Activated T-cell treated with anti-CD3 and anti-CD28 coated beads for 24 hours (primary cell): ENCODE data around the gene PWWP2B.

Experiments
- DNase-seq: peaks from one replicate; pipeline ENCODE4 v3.0.0-alpha.2; 2020; ENCODE audit warnings: low read depth

PWWP2B gene

DNA sequence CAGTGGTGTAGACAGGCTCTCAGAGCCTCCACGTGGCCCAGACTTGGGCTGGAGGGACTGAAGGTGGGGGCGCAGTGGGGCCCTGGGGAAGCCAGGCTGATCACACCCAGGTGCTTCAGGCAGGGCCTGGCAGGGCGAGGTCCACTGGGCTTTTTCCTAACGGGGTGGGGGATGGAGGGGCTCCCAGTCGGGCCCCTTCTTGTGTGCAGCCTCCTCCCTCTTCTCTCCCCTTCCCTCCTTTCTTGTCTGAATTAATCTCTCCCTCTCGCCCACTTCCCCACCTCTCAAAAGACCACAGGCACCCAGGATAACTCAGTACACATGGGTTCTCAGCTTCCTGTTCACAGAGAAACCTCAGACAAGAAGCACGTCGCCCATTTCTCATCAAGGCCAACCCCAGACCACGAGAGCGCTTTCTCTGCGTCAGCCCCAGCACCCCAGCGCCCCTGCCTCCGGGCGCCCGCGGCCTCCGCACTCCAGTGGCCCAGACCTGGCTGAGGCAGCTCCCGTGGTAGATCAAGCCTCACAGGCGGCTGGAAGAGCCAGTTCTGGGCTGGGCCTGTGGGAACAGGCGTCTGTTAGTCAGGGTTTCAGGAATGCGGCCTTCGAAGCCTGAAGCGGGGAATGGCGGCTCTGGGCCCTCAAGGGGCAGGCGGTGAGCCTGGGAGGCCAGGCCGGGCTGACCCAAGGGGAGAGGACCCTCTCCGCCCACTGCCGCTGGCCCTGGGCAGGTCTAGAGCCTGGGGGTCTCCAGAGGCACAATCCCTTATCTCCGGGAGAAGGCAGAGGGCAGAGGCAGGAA lies 50.6 kb downstream of the PWWP2B start:
- DNase-seq: peak; percentile 59

DNA sequence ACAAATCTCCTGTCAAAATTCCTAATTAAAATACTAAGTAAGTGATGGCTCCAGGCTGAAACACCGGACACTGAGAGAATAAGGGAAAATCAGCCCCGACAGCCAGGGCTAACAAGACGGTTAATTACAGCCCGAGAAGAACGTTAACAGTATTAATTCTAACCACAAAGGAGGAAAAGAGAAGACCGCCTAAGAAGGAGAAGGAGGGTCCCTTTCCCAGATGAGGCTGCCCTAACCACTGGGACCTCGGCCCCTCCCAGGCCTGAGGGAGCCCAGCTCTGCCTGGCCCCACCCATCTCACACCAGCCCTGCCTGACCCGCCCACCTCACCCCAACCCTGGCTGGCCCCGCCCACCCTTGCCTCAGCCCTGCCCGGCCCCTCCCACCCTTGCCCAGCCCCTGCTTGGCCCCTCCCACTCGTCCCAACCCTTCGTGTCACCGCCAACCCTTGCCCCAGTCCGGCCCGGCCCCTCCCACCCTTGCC lies 51.3 kb downstream of the PWWP2B start:
- no peak for DNase-seq

DNA sequence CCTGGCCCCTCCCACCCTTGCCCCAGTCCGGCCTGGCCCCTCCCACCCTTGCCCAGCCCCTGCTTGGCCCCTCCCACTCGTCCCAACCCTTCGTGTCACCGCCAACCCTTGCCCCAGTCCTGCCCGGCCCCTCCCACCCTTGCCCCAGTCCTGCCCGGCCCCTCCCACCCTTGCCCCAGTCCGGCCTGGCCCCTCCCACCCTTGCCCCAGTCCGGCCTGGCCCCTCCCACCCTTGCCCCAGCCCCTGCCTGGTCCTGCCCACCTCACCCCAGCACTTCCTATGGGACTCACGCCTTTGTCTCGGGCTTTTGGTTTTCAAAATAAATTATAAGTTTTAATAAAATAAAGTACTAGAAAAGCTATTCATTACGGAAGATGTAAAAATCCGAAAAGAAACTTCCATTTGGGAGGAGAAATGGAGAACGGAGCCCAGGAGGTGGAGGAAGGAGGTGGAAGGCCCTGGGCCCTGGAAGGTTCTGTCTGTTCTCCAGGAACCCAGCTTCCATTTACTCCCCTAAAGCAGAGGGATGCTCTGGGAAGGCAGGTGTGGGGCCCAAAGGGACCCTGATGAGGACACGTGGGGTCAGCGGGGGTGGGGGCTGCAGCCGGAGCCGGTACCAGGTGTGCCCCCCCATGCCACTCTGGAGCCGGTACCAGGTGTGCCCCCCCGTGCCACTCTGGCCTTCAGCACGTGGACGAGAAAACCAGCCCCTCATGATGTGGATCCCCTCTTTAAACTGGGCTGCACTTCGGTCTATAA lies 52.2 kb downstream of the PWWP2B start:
- no peak for DNase-seq

DNA sequence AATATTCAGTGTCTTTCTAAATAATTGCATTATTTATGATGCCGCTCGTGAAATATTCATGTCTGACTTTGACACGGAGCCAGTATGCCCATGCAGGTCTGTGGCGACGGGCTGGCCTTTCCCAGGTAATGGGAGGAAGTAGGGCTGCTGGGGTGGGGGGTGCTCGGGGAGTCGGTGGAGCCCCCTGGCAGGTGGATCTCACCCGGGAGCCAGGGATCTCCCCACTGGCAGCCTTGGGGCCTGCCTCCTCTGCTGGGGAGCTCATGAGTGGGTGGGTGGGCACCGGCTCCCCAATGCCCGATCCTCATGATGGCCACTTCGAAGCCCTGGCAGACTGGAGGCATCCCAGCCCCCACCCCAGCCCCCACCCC lies 52.8 kb downstream of the PWWP2B start:
- DNase-seq: no peak

DNA sequence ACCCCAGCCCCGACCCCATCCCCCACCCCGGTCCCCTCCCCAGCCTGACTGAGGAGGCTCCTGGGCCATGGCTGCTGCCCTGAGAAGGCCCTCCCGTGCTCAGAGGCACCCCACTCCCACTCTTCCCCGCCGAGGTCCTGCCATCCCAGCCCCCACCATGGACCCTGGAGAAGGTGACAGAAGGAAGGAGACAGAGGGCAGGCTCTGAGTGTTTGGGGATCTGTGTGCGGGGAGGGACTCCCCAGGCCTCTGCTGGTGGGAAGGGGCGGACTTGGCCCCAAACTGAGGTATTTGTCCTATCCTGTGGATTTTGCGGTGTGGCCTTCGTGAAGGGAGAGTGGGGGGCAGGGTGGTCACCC lies 53.4 kb downstream of the PWWP2B start:
- DNase-seq: no peak

DNA sequence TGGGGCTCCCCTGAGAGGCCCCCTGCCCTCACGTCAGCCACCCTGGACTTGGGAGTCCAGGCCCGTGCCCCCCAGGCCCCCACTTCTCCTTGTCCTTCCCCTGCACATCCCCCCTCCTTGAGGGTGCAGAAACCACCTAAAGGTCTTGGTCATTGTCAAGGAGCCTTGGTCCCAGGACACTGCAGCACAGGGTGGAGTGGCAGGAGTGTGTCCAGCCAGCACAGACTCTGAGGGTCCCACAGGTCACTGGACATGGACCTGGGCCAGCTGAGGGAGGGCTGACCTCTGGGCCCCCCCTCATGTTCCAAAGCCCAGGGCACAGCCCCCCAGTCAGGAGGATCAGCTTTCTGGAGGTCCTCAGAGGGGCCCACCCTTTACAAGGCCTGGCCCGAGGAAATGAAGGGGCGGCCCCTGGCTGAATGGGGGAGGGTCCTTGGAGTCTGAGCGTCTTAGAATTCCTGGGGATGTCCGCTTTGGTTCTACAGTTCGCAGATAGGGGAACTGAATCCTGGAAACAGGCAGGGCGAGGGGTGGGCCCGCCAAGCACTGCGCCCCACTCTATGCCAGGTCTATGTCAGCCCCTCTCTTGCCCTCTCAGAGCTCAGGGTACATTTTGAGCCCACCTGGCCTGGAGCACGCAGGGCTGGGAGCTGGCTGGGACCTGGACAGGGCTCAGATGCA lies 54.0 kb downstream of the PWWP2B start:
- DNase-seq: no peak

DNA sequence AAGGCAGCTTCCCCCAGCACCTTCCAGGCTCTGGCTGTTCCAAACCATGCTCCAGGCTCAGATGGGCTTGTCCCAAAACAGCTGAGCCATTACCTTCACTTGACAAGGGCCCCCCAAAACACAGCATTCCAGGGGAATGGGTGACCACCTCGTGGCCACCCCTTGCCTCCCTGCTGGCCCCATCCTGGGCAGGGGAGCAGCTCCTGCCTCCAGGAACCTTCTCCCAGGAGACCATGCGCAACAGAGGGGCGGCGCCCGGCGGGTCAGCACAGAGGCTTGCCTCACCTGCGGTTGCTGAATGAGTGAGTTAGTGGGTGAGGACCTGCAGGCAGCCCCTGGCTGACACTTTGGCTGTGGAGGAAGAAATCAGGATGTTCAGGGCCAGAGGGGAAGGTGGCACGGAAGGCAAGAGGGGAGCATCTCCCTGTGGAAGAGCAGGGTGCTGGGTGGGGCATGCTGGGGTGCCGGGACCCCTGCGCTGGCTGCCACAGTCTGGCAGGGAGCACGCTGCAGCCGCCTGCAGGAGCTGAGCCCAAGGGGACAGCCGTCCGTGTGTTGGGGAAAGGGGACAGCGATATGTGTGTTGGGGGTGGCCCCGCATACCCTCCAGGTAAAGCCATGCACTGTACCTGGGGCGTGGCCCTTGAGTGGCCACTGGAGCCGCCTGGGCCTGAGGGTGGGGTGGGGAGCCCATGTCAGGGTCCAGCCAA lies 54.7 kb downstream of the PWWP2B start:
- no peak for DNase-seq

DNA sequence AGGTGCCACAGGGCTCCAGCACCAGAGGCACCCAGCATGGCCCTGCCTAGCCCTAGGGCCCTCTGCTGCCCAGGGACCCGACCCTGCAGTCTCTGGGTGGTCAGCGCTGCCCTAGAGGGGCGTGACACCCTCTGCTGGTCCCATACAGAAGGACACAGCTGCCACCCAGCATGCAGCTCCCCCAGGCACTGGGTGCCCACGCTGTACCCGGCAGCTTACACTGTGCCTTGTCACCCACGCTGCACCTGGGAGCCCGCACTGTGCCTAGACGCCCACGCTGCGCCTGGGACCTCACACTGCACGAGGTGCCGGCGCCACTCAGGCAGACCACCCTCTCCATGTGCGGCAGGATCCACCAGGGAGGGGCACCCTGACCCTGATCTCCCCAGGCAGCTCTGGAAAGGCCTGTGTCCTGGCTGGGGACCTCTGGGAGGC lies 55.2 kb downstream of the PWWP2B start:
- DNase-seq: no peak

DNA sequence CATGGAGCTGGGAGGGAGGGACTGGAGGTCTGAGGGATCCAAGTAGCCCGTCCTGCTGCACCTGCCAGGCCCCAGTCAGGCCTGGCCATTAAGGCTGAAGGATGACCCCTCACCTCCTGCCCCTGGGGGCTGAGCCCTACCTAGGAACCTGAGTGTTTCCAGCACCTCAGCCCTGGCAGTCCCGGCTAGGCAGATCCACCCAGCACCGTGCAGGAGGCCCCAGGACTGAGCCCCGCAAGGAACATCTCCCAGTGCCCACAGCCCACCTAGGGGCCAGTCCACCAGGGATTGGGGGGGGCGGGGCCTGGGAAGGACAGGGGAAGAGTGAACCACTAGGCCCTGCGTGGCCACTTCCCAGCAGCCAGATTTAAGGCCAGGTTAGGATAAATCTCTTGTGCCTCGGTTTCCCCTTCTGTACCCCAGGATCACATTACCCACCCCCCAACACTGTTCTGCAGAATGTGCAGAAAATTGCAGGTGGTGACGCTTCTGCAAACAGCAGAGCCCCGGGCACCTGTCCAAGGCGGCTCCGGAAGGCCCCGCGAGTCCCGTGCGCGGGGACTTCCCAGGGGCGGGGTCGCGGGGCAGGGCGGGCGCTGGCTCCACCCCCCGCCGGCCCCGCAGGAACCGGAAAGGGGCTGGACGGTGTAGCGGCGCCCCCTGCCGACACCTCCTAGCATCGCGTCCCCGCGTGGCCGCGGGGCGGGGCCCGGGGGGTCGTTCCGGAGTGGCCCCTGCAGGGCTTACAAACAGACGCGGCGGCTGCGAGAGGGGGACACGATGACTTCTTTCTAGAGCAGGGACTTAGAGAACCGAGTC lies 55.9 kb downstream of the PWWP2B start:
- DNase-seq: peak; percentile 82

DNA sequence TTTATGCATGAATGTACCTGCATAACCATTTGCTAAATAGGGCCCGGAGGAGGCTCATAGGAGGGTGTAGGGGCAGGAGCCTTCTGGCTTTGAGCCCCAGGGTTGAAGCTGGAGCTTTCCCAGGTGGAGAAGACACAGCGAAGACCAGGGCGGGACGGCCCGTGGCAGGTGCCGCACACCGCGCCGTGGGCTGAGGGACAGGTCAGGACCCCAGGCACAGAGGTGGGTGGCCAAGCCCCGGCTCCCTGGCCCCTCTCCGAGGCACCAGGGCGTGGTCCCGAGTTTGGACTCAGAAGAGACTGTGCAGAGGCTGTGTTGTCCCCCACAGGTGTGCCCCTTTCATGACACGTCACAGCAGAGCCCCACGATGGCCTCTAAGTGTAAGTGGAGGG lies 56.5 kb downstream of the PWWP2B start:
- no peak for DNase-seq

DNA sequence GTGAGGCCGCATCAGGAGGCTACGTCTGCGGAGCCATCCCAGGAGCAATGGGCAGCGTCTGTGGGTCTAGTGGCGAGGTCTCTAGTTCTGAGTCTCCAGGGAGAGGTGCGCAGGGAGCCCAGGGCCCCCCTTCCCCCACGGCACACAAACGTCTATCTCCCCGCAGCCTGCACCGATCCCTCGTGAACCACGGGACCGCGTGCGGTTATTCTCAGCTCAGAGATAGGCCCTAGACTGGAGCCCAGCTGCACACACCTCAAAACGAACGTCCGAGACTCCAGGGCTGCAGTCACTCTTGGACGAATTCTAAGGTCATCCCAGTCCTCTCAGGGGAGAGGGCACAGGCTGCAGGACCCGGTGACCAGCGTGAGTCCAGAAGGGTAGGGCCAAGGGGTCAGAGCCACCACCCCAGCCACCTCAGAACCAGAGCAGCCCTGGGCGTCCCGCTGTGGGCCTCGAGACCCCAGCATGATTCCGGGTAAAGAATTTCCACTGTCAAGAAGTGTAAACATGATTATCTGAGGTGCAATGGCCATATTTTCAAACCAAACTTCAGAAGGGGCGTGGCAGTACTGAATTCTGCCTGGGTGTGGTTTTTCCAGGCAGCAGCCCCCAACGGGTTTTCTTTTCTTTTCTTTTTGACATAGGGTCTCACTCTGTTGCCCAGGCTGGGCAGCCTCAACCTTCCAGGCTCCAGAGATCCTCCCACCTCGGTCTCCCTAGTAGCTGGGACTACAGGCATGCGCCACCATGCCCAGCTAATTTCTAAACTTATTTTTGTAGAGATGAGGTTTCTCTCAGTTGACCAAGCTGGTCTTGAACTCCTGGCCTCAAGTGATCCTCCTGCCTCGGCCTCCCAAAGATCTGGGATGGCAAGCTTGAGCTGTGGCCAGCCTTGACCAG lies 57.5 kb downstream of the PWWP2B start:
- no peak for DNase-seq

DNA sequence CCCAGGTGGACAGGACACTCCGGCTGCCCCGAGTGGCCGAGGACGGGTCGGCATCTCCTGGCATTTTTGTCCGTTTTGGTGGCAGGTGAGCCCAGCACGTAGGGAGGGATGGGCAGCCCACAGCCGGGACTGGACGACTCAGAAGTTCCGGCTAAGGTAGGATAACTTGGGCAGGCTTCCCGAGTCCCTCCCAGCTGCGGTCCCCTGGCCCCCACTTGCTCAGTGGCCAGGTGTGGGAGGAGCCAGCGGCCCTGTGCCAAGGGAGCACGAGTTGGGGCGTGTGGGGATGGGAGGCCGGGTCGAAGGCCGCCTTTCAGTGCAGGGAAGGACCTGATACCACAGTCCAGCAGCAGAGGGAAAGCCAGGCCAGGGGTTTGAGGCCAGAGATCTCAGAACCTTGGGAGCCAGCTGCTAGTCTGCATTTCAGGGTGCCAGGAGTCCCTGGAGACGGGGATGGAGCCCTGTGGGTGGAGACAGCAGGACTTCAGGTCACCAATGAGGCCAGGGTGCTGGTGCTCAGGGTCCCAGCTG lies 58.5 kb downstream of the PWWP2B start:
- no peak for DNase-seq

DNA sequence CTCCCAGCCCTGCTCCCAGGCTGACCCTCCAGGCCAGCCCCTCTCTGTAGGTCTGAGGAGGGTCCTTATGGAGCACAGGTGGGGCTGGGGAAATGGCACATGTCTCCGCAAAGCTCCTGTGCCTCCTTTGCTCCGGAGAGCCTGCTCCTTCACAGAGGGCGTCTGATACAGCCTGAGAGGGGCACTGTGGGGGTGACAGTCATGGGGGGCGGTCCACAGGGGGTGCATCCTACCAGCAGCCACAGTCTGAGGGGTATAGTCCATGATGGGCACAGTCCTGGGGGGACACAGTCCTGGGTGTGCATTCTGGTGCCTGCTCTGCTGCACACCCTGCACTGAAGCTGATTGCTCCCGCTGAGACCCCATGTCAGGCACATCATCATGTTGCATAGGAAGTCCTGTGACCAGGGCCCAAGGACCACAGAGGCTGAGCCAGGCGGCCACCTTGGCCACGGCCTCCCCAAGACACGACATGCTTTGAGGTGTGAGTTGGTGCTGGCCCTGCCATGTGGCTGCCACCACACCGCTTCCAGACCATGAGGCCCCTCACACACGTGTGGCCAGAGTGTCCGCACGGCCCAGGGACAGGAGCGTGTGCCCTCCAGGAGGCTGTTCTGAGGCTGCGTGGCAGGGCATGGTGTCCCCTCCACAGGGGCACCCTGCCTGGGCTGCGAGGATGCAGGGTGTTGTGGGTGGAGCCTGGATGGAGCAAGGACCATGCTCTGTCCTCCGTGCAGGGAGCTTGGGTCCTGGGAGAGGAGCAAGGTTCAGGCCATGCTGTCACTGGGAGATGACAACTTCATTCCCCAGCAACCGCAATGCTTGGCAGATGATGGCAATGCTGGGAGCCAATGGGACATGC lies 59.2 kb downstream of the PWWP2B start:
- no peak for DNase-seq

DNA sequence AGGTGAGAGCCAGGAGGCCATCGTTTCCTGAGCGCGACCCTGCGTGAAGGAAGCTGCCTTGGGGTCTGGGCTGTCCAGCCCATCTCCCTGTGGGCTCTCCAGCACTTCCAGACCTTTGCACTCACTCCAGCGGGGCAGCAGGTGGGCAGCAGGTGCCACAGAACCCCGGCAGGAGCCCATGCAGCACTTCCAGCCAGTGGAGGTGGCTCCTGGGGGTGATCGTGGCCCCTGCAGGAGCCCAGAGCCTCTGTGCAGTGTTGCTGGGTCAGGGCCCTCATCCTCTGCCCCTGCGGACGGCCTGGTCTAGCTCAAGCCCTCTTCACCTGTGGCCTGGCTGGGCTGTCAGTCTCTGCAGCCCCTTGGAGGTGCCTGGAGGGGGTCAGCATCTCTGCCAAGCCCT lies 59.9 kb downstream of the PWWP2B start:
- no peak for DNase-seq

DNA sequence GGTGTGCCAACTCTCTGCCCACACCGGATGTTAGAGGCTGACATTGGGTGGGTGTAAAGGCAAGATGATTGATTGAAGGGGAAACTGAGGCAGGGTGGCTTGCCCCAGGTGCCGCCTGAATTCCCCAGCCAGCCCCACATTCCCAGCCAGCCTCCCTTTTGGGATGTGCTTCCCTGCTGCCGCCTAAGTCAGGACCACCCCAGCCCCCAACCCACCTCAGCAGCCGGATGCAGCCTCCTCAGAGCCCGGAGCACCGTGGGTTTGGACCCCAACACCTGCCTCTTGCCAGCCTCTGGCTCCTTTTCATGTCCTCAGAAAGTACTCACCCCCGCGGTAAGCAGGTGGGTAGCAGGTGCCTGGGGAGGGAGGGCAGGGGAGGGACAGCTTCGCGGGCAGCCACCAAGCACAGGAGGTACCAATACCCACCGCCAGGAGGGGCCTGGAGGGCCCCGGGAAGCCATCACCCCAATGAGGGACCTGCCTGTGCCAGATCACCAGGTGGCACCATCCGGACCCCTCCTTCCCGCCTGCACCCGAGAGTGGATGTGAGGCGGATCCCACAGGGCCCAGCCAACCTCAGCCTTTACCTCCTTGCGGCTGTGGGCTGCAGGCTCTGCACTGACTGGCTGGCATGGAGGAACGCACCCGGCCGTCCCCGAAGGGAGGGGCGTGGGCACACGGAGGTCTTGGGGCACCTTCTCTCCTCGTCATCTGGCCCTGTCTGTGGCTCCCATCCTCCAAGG lies 60.5 kb downstream of the PWWP2B start:
- no peak for DNase-seq

DNA sequence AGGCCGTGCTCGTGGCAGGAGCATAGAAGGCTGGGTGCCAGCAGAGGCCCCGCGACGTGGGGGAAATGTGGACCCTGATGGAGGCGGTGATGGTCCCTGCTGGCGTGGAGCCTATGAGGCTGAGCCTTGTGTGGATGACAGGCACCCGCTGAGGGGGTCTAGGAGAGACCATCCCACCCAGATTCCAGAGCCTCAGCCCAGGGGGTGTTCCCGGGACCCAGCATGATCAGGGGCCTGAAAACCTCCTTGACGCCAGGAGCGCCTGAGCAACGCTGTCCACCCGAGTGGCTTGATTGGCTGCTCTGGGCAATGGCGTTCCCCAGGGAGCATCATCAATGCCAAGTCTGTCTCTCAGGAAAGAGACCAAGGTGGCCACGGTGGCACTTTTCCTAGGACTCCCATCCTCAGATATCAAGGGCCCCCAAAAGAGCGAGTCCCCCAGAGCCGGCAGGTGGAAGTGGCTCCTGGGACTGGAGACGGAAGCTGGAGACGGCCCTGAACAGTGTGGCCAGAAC lies 61.1 kb downstream of the PWWP2B start:
- DNase-seq: no peak

DNA sequence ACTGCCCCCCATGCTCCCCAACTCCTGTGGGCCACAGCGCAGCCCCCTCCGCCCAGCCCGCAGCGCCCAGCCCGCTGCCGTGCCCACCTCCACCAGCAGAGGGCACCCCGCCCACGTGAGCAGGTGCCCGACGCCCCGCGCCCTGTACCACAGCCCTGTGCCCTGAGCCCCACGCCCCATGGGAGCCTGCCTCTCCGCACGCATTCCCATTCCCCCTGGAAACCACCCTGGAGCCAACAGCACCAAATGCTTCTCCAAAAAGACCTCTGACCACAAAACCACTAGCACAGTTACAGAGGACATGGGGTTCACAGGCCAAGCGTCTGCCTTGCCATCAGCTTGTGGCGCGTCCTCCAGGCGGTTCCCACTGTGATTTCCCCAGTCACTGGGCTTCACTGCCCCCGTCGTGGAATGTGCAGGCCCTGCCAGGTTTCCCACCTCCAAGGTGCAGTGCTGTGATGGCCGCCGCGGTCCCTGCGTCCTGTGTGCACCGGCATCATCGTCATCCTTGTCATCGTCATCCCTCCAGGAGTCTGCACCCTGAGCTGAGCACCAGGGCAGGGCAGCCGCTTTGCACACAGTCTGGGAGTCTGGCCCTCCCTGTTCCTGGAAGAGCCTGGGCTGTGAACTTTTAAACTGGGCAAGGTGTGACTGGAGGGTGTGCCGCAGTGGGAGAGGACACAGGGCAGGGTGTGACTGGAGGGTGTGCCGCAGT lies 61.7 kb downstream of the PWWP2B start:
- peak; percentile 52 for DNase-seq
